Stomach smooth muscle (tissue), 2 donors: ENCODE results near the gene FBXW12.

Experiments
- H3K27ac ChIP-seq: one replicate; pipeline ENCODE4 v1.7.0; 2013; ENCODE audit warnings: mild to moderate bottlenecking, low read length, inconsistent platforms
- H3K27me3 ChIP-seq, 2 donors: one replicate each; pipeline ENCODE4 v1.7.0; 2013; ENCODE audit warnings: low read length in 2 of 2; ENCODE audit not compliant: insufficient read depth in 2 of 2, control insufficient read depth in 1 of 2
- H3K36me3 ChIP-seq, 2 donors: one replicate each; pipeline ENCODE4 v1.7.0; 2013; ENCODE audit warnings: low read length in 2 of 2; ENCODE audit not compliant: control insufficient read depth in 2 of 2, insufficient read depth in 2 of 2
- H3K4me1 ChIP-seq: one replicate; pipeline ENCODE4 v1.7.0; 2013; ENCODE audit warnings: low read length; ENCODE audit not compliant: control insufficient read depth, insufficient read depth
- H3K4me3 ChIP-seq, 2 donors: one replicate each; pipeline ENCODE4 v1.7.0; 2013; ENCODE audit warnings: low read length in 2 of 2
- H3K9ac ChIP-seq, 2 donors: one replicate each; pipeline ENCODE4 v1.7.0; 2013; ENCODE audit warnings: low read length in 2 of 2, mild to moderate bottlenecking in 1 of 2
- H3K9me3 ChIP-seq, 2 donors: one replicate each; pipeline ENCODE4 v1.7.0; 2013; ENCODE audit warnings: low read length in 2 of 2; ENCODE audit not compliant: control insufficient read depth in 2 of 2
- donor health status: healthy.
- donor health status: Pancreatic carcinoma.

The FBXW12 gene

GRCh38 chr3:48410205-48411040 lies 38.4 kb downstream of the FBXW12 start:
- Histone ChIP-seq H3K27ac (peak overlapping the region; percentile 37), H3K36me3 (peaks cover 39 to 76% of the 10 kb centered on the region in 2 donors), H3K9ac (no peak overlapping the region), H3K4me3 (no peak overlapping the region), H3K9me3 (no peaks in the 10 kb centered on the region), H3K4me1 (peaks cover 21% of the 10 kb centered on the region), H3K27me3 (no peaks in the 10 kb centered on the region)

- peaks cover 21% of the 10 kb centered on the region for H3K4me1 ChIP-seq
- H3K27ac ChIP-seq: peak overlapping the region; percentile 37
- peaks cover 38 to 77% of the 10 kb centered on the region in 2 donors for H3K36me3 ChIP-seq
Measured at GRCh38 chr3:48411041-48411588, 39.1 kb downstream of the FBXW12 start.

GRCh38 chr3:48411606-48412374 lies 39.8 kb downstream of the FBXW12 start:
- peaks cover 31 to 76% of the 10 kb centered on the region in 2 donors for H3K36me3 ChIP-seq
- H3K27ac ChIP-seq: peak overlapping the region; percentile 64

More at GRCh38 chr3:48411041-48411588, 39.1 kb downstream of the FBXW12 start:
- Histone ChIP-seq H3K4me3 (no peak overlapping the region), H3K9ac (no peak overlapping the region), H3K9me3 (no peaks in the 10 kb centered on the region), H3K27me3 (no peaks in the 10 kb centered on the region)

GRCh38 chr3:48412375-48413001 lies 40.5 kb downstream of the FBXW12 start:
- peaks cover 34 to 75% of the 10 kb centered on the region in 2 donors for H3K36me3 ChIP-seq
- H3K9me3 ChIP-seq: no peaks in the 10 kb centered on the region
- no peak overlapping the region for H3K4me3 ChIP-seq
- no peak overlapping the region for H3K9ac ChIP-seq
- H3K4me1 ChIP-seq: peaks cover 22% of the 10 kb centered on the region
- H3K27ac ChIP-seq: peak overlapping the region; percentile 64
- H3K27me3 ChIP-seq: no peaks in the 10 kb centered on the region

More at GRCh38 chr3:48411606-48412374, 39.8 kb downstream of the FBXW12 start:
- no peaks in the 10 kb centered on the region for H3K27me3 ChIP-seq
- no peaks in the 10 kb centered on the region for H3K9me3 ChIP-seq
- peaks cover 21% of the 10 kb centered on the region for H3K4me1 ChIP-seq
- H3K9ac ChIP-seq: no peak overlapping the region
- no peak overlapping the region for H3K4me3 ChIP-seq

GRCh38 chr3:48413086-48413485 lies 41.1 kb downstream of the FBXW12 start:
- no peaks in the 10 kb centered on the region for H3K27me3 ChIP-seq
- H3K27ac ChIP-seq: peak overlapping the region; percentile 64
- peaks cover 34 to 79% of the 10 kb centered on the region in 2 donors for H3K36me3 ChIP-seq
- peaks cover 22% of the 10 kb centered on the region for H3K4me1 ChIP-seq
- H3K9ac ChIP-seq: no peak overlapping the region
- no peaks in the 10 kb centered on the region for H3K9me3 ChIP-seq
- H3K4me3 ChIP-seq: no peak overlapping the region

GRCh38 chr3:48413611-48414010 lies 41.6 kb downstream of the FBXW12 start:
- Histone ChIP-seq H3K4me1 (peaks cover 22% of the 10 kb centered on the region), H3K9ac (no peak overlapping the region), H3K4me3 (no peak overlapping the region), H3K9me3 (no peaks in the 10 kb centered on the region), H3K27ac (peak overlapping the region; percentile 64), H3K27me3 (no peaks in the 10 kb centered on the region), H3K36me3 (peaks cover 37 to 80% of the 10 kb centered on the region in 2 donors)

GRCh38 chr3:48414376-48415250 lies 42.6 kb downstream of the FBXW12 start:
- Histone ChIP-seq H3K4me3 (peak overlapping the region in 1 of 2 donors; percentile 29), H3K4me1 (peaks cover 24% of the 10 kb centered on the region), H3K9me3 (no peaks in the 10 kb centered on the region), H3K27ac (peak overlapping the region; percentile 64), H3K27me3 (no peaks in the 10 kb centered on the region), H3K36me3 (peaks cover 29 to 79% of the 10 kb centered on the region in 2 donors), H3K9ac (no peak overlapping the region)

- peaks cover 24 to 71% of the 10 kb centered on the region in 2 donors for H3K36me3 ChIP-seq
- H3K9ac ChIP-seq: no peak overlapping the region
- H3K27me3 ChIP-seq: no peaks in the 10 kb centered on the region
- no peak overlapping the region for H3K4me3 ChIP-seq
- H3K27ac ChIP-seq: peak overlapping the region; percentile 46
- no peaks in the 10 kb centered on the region for H3K9me3 ChIP-seq
- peaks cover 24% of the 10 kb centered on the region for H3K4me1 ChIP-seq
Measured at GRCh38 chr3:48415251-48415953, 43.4 kb downstream of the FBXW12 start.

- peak overlapping the region; percentile 46 for H3K27ac ChIP-seq
- peaks cover 23 to 70% of the 10 kb centered on the region in 2 donors for H3K36me3 ChIP-seq
Measured at GRCh38 chr3:48416091-48416505, 44.1 kb downstream of the FBXW12 start.

More at GRCh38 chr3:48416091-48416505, 44.1 kb downstream of the FBXW12 start:
- Histone ChIP-seq H3K27me3 (no peaks in the 10 kb centered on the region), H3K9me3 (no peaks in the 10 kb centered on the region), H3K4me3 (no peak overlapping the region), H3K9ac (no peak overlapping the region), H3K4me1 (peaks cover 24% of the 10 kb centered on the region)
